ENCODE measurements around the gene SEC14L1.
A peak's percentile ranks its signal among the peaks of the same experiment; 100 is the strongest.

The SEC14L1 gene

DNA sequence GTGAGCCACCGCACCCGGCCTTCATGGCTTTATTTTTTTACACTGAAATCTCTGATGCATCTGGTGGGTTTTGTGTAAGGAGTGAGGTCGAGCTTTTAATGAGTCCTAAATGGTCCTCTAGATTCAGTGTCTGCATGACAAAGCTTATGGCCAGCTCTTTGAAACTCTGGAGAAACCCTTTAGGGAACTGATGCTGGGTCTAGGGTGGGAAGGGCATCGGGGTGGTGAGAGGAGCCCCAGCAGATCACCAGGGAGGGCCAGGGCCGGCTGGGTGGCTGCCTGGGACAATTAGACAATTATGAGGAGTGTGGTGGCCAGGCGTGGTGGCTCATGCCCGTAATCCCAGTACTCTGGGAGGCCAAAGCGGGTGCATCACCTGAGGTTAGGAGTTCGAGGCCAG, 93.9 kb downstream of the SEC14L1 start:
- no peak overlapping the region for H3K4me3 ChIP-seq (ENCODE audit: low read length)
- DNase-seq (ENCODE audit: low read depth), result no peak
- no peak for TF ChIP-seq CTCF (conservative IDR thresholded peaks at IDR 0.05; ENCODE audit: low read length)

DNA sequence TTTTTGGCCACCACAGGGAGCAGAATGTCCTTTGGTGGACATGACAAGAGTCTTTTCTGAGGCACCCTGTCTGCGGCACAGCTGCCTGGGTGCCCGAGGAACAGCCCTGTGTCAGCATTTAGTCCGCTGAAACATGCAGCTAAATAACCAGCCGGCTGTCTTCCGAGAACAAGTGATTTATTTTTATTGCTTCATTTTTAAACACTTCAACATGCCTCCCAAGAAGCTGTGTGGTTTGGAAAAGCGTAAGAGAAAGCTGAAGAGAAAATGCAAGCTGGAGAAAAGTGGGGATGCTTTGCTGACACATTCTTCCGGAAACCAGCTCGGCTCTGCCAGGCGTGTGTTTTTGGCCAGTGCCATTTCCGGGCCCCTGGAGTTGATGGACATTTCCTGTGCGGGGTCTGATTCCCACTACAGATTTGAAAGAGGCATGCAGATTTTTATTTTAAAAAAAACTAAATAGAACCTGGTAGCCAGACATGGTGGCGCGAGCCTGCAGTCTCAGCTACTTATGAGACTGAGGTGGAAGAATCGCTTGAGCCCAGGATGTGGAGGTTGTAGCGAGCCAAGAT, 94.7 kb downstream of the SEC14L1 start:
- no peak for TF ChIP-seq CTCF (conservative IDR thresholded peaks at IDR 0.05; ENCODE audit: low read length)
- DNase-seq (ENCODE audit: low read depth), result peak; percentile 96
- H3K4me3 ChIP-seq (ENCODE audit: low read length), result peak overlapping the region; percentile 44

- no peak overlapping the region for H3K4me3 ChIP-seq (ENCODE audit: low read length)
- no peak for TF ChIP-seq CTCF (conservative IDR thresholded peaks at IDR 0.05; ENCODE audit: low read length)
- DNase-seq (ENCODE audit: low read depth), result peak; percentile 26
Observed at GRCh38 chr17:77237232-77238008, 96.7 kb downstream of the SEC14L1 start.

- H3K4me3 ChIP-seq (ENCODE audit: low read length), result no peak overlapping the region
- DNase-seq (ENCODE audit: low read depth), result no peak
- TF ChIP-seq CTCF (conservative IDR thresholded peaks at IDR 0.05; ENCODE audit: low read length), result no peak
Observed at GRCh38 chr17:77240976-77241375, 100.2 kb downstream of the SEC14L1 start.

DNA sequence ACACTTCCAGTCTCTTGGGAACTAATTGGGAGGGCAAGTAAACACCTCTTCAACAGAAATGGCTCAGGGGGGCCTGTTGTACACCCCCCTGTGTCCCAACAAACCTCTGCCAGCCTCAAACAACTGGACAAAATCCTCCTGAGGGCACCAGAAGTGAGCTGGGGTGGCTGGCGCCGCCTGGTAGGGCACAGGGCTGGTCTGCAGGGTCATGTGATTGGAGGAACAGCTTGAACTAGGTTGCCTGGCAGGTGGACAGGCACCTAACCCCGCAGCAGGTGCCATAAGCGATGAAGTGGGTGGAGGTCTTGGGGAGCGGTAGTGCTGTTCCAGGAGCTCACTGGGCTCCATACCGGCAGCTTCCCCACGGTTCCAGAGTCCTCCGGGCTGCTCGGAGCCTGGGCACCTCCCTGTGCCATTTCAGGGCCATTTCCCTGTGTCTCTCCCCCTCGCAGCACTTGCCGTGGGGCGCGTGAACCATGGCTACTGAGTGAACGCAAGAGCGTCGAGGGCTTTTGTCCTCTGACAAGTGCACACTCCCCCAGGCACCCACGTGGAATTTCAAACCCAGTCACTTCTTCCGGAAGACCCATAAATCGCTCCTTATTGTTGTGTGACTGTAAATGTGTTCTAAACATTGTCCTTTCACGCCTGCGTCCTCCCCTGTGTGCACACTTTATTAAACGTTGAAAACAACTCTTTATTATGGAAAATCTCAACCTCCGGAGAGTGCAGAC, 101.5 kb downstream of the SEC14L1 start:
- no peak overlapping the region for H3K4me3 ChIP-seq (ENCODE audit: low read length)
- no peak for DNase-seq (ENCODE audit: low read depth)

GRCh38 chr17:77245162-77245926, 104.6 kb downstream of the SEC14L1 start:
- no peak for TF ChIP-seq CTCF (conservative IDR thresholded peaks at IDR 0.05; ENCODE audit: low read length)
- H3K4me3 ChIP-seq (ENCODE audit: low read length), result no peak overlapping the region
- no peak for DNase-seq (ENCODE audit: low read depth)

More for the DNA sequence above, 101.5 kb downstream of the SEC14L1 start:
- no peak for TF ChIP-seq CTCF (conservative IDR thresholded peaks at IDR 0.05; ENCODE audit: low read length)

All from AG10803 (cell line).